Stimulated activated naive CD8-positive, alpha-beta T cell treated with anti-CD3 and anti-CD28 coated beads, Interleukin-15, Interleukin-2, amounts not matched to agents 100 ng/mL and 50 ng/mL, for 24 hours (primary cell): Measurements from ENCODE around the gene CRYL1.
"Not testable (repeated sequence)": the region's sequence is repeated elsewhere in the genome, so short reads cannot be mapped to it uniquely, and the experiment has no call there.

Experiments used
- H3K27ac Mint-ChIP-seq: one replicate; pipeline ENCODE4 v1.8.0; 2021; ENCODE audit warnings: mild to moderate bottlenecking, mixed read lengths
- H3K27me3 Mint-ChIP-seq: one replicate; pipeline ENCODE4 v1.8.0; 2021; ENCODE audit warnings: mixed read lengths
- H3K36me3 Mint-ChIP-seq: one replicate; pipeline ENCODE4 v1.8.0; 2021; ENCODE audit warnings: low read depth, mixed read lengths
- H3K4me1 Mint-ChIP-seq: one replicate; pipeline ENCODE4 v1.8.0; 2021; ENCODE audit warnings: low read depth, mixed read lengths
- H3K4me3 Mint-ChIP-seq: one replicate; pipeline ENCODE4 v1.8.0; 2021; ENCODE audit warnings: mild to moderate bottlenecking, mixed read lengths
- H3K9me3 Mint-ChIP-seq: one replicate; pipeline ENCODE4 v1.8.0; 2021; ENCODE audit warnings: mixed read lengths

Gene CRYL1

GRCh38 chr13:20436505-20436904, 89.2 kb downstream of the CRYL1 start:
- Mint-ChIP-seq H3K9me3 (peaks cover 3% of the 10 kb centered on the region), H3K27me3 (no peaks in the 10 kb centered on the region), H3K4me1 (no peaks in the 10 kb centered on the region), H3K36me3 (peaks cover 18% of the 10 kb centered on the region), H3K4me3 (no peak overlapping the region), H3K27ac (no peak overlapping the region)

GRCh38 chr13:20435616-20436368, 89.9 kb downstream of the CRYL1 start:
- H3K9me3 Mint-ChIP-seq: peaks cover 3% of the 10 kb centered on the region
- H3K27ac Mint-ChIP-seq: no peak overlapping the region
- H3K27me3 Mint-ChIP-seq: no peaks in the 10 kb centered on the region
- H3K36me3 Mint-ChIP-seq: peaks cover 18% of the 10 kb centered on the region
- H3K4me3 Mint-ChIP-seq: no peak overlapping the region
- no peaks in the 10 kb centered on the region for H3K4me1 Mint-ChIP-seq

GRCh38 chr13:20434210-20434609, 91.4 kb downstream of the CRYL1 start:
- Mint-ChIP-seq H3K36me3 (peaks cover 14% of the 10 kb centered on the region), H3K4me1 (peaks cover 11% of the 10 kb centered on the region)
- H3K4me3 Mint-ChIP-seq, H3K9me3 Mint-ChIP-seq, H3K27me3 Mint-ChIP-seq, H3K27ac Mint-ChIP-seq: not testable (repeated sequence)

- peaks cover 17% of the 10 kb centered on the region for H3K36me3 Mint-ChIP-seq
- H3K27ac Mint-ChIP-seq: no peak overlapping the region
Measured at GRCh38 chr13:20431687-20432384, 93.8 kb downstream of the CRYL1 start.

GRCh38 chr13:20431080-20431479, 94.6 kb downstream of the CRYL1 start:
- no peaks in the 10 kb centered on the region for H3K27me3 Mint-ChIP-seq
- peaks cover 23% of the 10 kb centered on the region for H3K36me3 Mint-ChIP-seq
- no peak overlapping the region for H3K4me3 Mint-ChIP-seq
- peaks cover 42% of the 10 kb centered on the region for H3K4me1 Mint-ChIP-seq
- H3K9me3 Mint-ChIP-seq: peaks cover 3% of the 10 kb centered on the region
- no peak overlapping the region for H3K27ac Mint-ChIP-seq

More at GRCh38 chr13:20431687-20432384, 93.8 kb downstream of the CRYL1 start:
- Mint-ChIP-seq H3K9me3 (peaks cover 3% of the 10 kb centered on the region), H3K4me1 (peaks cover 35% of the 10 kb centered on the region), H3K4me3 (no peak overlapping the region), H3K27me3 (no peaks in the 10 kb centered on the region)

GRCh38 chr13:20430296-20430695, 95.4 kb downstream of the CRYL1 start:
- H3K9me3 Mint-ChIP-seq: peaks cover 3% of the 10 kb centered on the region
- peaks cover 49% of the 10 kb centered on the region for H3K4me1 Mint-ChIP-seq
- peaks cover 26% of the 10 kb centered on the region for H3K36me3 Mint-ChIP-seq
- H3K27me3 Mint-ChIP-seq: no peaks in the 10 kb centered on the region
- no peak overlapping the region for H3K27ac Mint-ChIP-seq
- no peak overlapping the region for H3K4me3 Mint-ChIP-seq

GRCh38 chr13:20429682-20430081, 96.0 kb downstream of the CRYL1 start:
- Mint-ChIP-seq H3K9me3 (peaks cover 2% of the 10 kb centered on the region), H3K4me3 (no peak overlapping the region), H3K36me3 (peaks cover 27% of the 10 kb centered on the region), H3K4me1 (peaks cover 55% of the 10 kb centered on the region), H3K27me3 (no peaks in the 10 kb centered on the region), H3K27ac (no peak overlapping the region)

- Mint-ChIP-seq H3K4me1 (peaks cover 61% of the 10 kb centered on the region), H3K9me3 (no peaks in the 10 kb centered on the region), H3K27ac (peak overlapping the region; percentile 71), H3K27me3 (no peaks in the 10 kb centered on the region), H3K4me3 (peak overlapping the region; percentile 13), H3K36me3 (peaks cover 21% of the 10 kb centered on the region)
Measured at GRCh38 chr13:20428666-20429644, 96.7 kb downstream of the CRYL1 start.

GRCh38 chr13:20426766-20427448, 98.8 kb downstream of the CRYL1 start:
- Mint-ChIP-seq H3K36me3 (peaks cover 15% of the 10 kb centered on the region), H3K4me3 (no peak overlapping the region), H3K27me3 (no peaks in the 10 kb centered on the region), H3K27ac (peak overlapping the region; percentile 12), H3K9me3 (no peaks in the 10 kb centered on the region), H3K4me1 (peaks cover 79% of the 10 kb centered on the region)

GRCh38 chr13:20425819-20426219, 99.8 kb downstream of the CRYL1 start:
- Mint-ChIP-seq H3K27me3 (no peaks in the 10 kb centered on the region), H3K9me3 (no peaks in the 10 kb centered on the region), H3K4me1 (peaks cover 86% of the 10 kb centered on the region), H3K27ac (peak overlapping the region; percentile 33), H3K36me3 (peaks cover 15% of the 10 kb centered on the region), H3K4me3 (no peak overlapping the region)

- no peak overlapping the region for H3K27ac Mint-ChIP-seq
- no peak overlapping the region for H3K4me3 Mint-ChIP-seq
- no peaks in the 10 kb centered on the region for H3K9me3 Mint-ChIP-seq
- peaks cover 91% of the 10 kb centered on the region for H3K4me1 Mint-ChIP-seq
- H3K27me3 Mint-ChIP-seq: no peaks in the 10 kb centered on the region
- peaks cover 19% of the 10 kb centered on the region for H3K36me3 Mint-ChIP-seq
Measured at GRCh38 chr13:20424949-20425348, 100.7 kb downstream of the CRYL1 start.

GRCh38 chr13:20424559-20424852, 101.2 kb downstream of the CRYL1 start:
- Mint-ChIP-seq H3K36me3 (peaks cover 24% of the 10 kb centered on the region), H3K27me3 (no peaks in the 10 kb centered on the region), H3K4me1 (peaks cover 91% of the 10 kb centered on the region), H3K9me3 (no peaks in the 10 kb centered on the region), H3K27ac (no peak overlapping the region), H3K4me3 (no peak overlapping the region)

- Mint-ChIP-seq H3K4me3 (no peak overlapping the region), H3K27me3 (no peaks in the 10 kb centered on the region), H3K36me3 (peaks cover 40% of the 10 kb centered on the region), H3K27ac (no peak overlapping the region), H3K4me1 (peaks cover 85% of the 10 kb centered on the region), H3K9me3 (peaks cover 6% of the 10 kb centered on the region)
Measured at GRCh38 chr13:20422362-20422761, 103.3 kb downstream of the CRYL1 start.

GRCh38 chr13:20420938-20421337, 104.7 kb downstream of the CRYL1 start:
- H3K4me1 Mint-ChIP-seq: peaks cover 72% of the 10 kb centered on the region
- H3K9me3 Mint-ChIP-seq: peaks cover 6% of the 10 kb centered on the region
- H3K27me3 Mint-ChIP-seq: no peaks in the 10 kb centered on the region
- H3K27ac Mint-ChIP-seq: peak overlapping the region; percentile 74
- H3K36me3 Mint-ChIP-seq: peaks cover 31% of the 10 kb centered on the region
- no peak overlapping the region for H3K4me3 Mint-ChIP-seq
